Colonic mucosa (tissue), 4 donors: Measurements from ENCODE around the gene SACM1L. TPM values are rescaled to one million over a fixed set of nuclear protein-coding genes. Genes with fewer than 3 reads are reported as not detected.
A peak's percentile ranks its signal among the peaks of the same experiment; 100 is the strongest.

Source experiments
- DNase-seq: peaks from one replicate; pipeline ENCODE4 v3.0.0-alpha.2; 2020
- H3K27ac ChIP-seq: fragments of 200-600 bp; one replicate; pipeline ENCODE4 v1.8.0; 2021
- H3K27me3 ChIP-seq: fragments of 200-600 bp; one replicate; pipeline ENCODE4 v1.8.0; 2021
- H3K36me3 ChIP-seq: fragments of 200-600 bp; one replicate; pipeline ENCODE4 v1.8.0; 2021
- H3K4me1 ChIP-seq: fragments of 200-600 bp; one replicate; pipeline ENCODE4 v1.8.0; 2021; ENCODE audit warnings: mild to moderate bottlenecking
- H3K4me3 ChIP-seq: fragments of 200-600 bp; one replicate; pipeline ENCODE4 v1.8.0; 2021
- H3K9ac ChIP-seq, 2 donors: one replicate each; pipeline ENCODE4 v1.7.0; 2013; ENCODE audit warnings: control low read depth in 2 of 2, low read depth in 2 of 2, low read length in 2 of 2
- H3K9me3 ChIP-seq: fragments of 200-600 bp; one replicate; pipeline ENCODE4 v1.8.0; 2021
- CTCF ChIP-seq: fragments of 200-600 bp; IDR thresholded peaks from one replicate; pipeline ENCODE4 v1.8.0; 2022; ENCODE audit warnings: antibody characterized with exemption, mild to moderate bottlenecking
- intact Hi-C: fragments of 100-400 bp; cut with DNase I; formaldehyde crosslinking; loops from one replicate; pipeline ENCODE4 v1.14.1; 2022
- total RNA-seq, 2 donors: library from RNA; stranded (reverse); fragmentation: NEBNext Ultra II Directional in 1 of 2; extraction: Animal tissue kit (Norgen Biotek cat#: 25700) in 1 of 2; gene quantifications; one replicate each; pipeline ENCODE4 v1.2.1, GENCODE V29; 2021
- donor health status: healthy.
- donor health status: DM: no; HTN: no; CAD: no.
- donor health status: DM: no; HTN: no; CAD: no.

SACM1L gene
- total RNA-seq, 2 donors from 2014 or later, result 47.2 TPM

DNA sequence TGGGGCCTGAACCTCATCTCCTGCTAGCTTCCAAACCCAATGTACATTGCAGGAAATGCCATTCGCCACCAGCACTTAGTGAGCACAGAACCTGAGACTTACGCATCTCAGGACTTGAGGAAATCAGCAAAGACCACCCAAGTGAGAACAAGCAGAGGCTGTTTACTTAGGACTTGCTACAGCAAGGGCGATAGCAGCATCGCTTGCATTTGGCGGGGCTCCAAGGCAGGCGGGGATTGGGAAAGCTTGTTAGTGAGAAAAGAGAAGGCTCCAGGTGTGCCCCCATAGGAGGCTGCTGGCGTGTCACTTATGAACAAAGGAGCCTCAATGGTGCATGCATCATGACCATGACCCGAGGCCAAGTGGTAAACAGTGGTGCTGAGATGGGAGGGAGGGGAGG, 87.4 kb downstream of the SACM1L start:
- H3K27ac ChIP-seq, result no peak overlapping the region

GRCh38 chr3:45777111-45777745, 88.0 kb downstream of the SACM1L start:
- peaks cover 11% of the 10 kb centered on the region for H3K4me1 ChIP-seq
- no peak overlapping the region for H3K9ac ChIP-seq
- no peaks in the 10 kb centered on the region for H3K36me3 ChIP-seq
- no peak for DNase-seq
- H3K9me3 ChIP-seq, result no peaks in the 10 kb centered on the region
- no peak overlapping the region for H3K27ac ChIP-seq
- no peak overlapping the region for H3K4me3 ChIP-seq
- no peaks in the 10 kb centered on the region for H3K27me3 ChIP-seq
- intact Hi-C loops, result no loop called here
- TF ChIP-seq CTCF, result no peak

More for the DNA sequence above, 87.4 kb downstream of the SACM1L start:
- DNase-seq, result peak; percentile 68
- no peaks in the 10 kb centered on the region for H3K9me3 ChIP-seq
- no peaks in the 10 kb centered on the region for H3K36me3 ChIP-seq
- H3K4me3 ChIP-seq, result no peak overlapping the region
- no peak overlapping the region for H3K9ac ChIP-seq
- no peaks in the 10 kb centered on the region for H3K27me3 ChIP-seq
- intact Hi-C loops, result no loop called here
- H3K4me1 ChIP-seq, result peaks cover 11% of the 10 kb centered on the region
- TF ChIP-seq CTCF, result no peak

DNA sequence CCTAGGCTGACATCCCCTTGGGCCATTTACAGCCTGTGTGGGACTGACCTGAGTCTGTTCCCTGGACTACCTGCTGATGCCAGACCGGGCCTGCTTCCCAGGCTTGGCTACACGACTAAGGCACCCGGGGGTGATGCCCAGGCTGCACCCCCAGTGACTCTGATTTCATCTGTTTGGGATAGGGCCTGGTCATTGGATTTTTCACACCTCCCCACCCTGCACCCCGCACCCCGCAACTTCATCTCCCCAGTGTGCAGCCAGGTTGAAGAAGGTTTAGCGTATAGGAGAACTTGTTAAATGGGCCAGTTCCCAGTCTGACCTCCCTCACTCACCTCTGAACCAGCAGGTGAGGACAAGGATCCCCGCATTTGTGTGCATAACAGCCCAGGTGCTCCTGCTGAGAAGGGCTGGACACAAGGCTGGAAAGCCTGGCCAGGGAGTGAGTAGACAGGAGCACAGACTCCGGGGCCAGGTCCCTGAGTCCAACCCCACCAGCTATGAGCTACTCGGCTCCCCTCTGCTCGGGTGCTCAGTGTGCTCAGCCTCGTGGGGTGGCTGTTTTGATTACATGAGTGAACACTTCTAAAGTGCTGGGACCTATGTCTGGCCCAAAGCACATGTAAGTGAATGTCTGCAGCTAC, 88.7 kb downstream of the SACM1L start:
- Histone ChIP-seq H3K27me3 (no peaks in the 10 kb centered on the region), H3K4me3 (no peak overlapping the region), H3K27ac (no peak overlapping the region), H3K4me1 (peaks cover 11% of the 10 kb centered on the region), H3K9me3 (no peaks in the 10 kb centered on the region), H3K9ac (no peak overlapping the region), H3K36me3 (no peaks in the 10 kb centered on the region)
- intact Hi-C loops, result no loop called here
- DNase-seq, result no peak
- TF ChIP-seq CTCF, result no peak

GRCh38 chr3:45778761-45779201, 89.6 kb downstream of the SACM1L start:
- no peak for TF ChIP-seq CTCF
- no peak for DNase-seq
- H3K9me3 ChIP-seq, result no peaks in the 10 kb centered on the region
- intact Hi-C loops, result no loop called here
- no peak overlapping the region for H3K9ac ChIP-seq
- no peak overlapping the region for H3K4me3 ChIP-seq
- H3K27ac ChIP-seq, result no peak overlapping the region
- no peaks in the 10 kb centered on the region for H3K36me3 ChIP-seq
- peaks cover 11% of the 10 kb centered on the region for H3K4me1 ChIP-seq
- H3K27me3 ChIP-seq, result no peaks in the 10 kb centered on the region

DNA sequence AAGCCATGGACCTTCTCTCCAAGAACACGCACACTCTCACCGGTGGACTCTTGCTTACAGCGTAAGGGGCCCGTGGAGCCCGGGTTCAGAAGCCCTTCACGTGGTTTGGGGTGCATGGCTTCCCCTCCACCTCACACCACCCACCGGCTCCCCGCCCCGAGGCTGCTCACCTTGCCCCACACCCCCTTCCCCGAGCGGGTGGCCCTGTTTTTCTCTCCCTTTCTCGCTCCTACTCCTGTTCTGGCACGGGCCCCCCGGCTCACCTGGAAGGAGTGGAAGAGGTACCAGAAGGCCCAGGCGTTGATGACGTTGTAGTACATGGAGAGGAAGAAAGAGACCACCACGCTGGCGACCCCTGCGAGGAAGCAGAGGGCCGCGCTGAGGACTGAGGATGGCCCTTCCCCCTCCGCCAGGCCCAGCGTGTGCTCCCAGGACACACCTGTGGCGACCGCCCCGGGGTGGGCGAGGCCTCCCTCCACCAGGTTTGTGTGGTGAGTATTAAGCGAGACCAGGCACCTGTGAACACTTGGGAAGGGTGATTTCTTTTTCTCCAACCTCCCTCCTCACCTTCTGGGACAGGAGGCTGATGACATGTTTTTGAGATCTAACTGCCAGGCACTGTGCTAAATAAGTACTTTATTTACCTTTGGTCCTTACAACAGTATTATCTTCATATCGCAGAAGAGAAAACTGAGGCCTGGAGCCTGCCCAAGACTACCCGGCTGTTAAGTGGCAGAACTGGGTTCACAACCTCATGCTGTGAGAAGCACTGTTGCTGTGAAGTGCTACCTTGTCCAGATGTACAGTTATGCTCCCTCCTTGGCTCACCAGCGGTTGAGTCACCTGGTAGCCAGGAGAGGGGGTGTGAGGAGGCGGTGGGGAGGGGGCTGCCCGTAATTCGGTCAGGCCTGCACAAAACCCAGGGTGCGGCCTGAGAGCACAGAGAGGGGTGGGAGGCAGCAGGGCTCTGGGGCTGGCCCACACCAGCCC, 90.8 kb downstream of the SACM1L start:
- no peaks in the 10 kb centered on the region for H3K9me3 ChIP-seq
- H3K4me1 ChIP-seq, result peaks cover 9% of the 10 kb centered on the region
- no peaks in the 10 kb centered on the region for H3K36me3 ChIP-seq
- no peak for TF ChIP-seq CTCF
- no peaks in the 10 kb centered on the region for H3K27me3 ChIP-seq
- H3K4me3 ChIP-seq, result no peak overlapping the region
- DNase-seq, result no peak
- intact Hi-C loops, result no loop called here
- no peak overlapping the region for H3K9ac ChIP-seq
- no peak overlapping the region for H3K27ac ChIP-seq
